ENCODE data around the gene CCDC24. TPM values are rescaled to one million over a fixed set of nuclear protein-coding genes. Genes with fewer than 3 reads are reported as not detected.

CCDC24 gene
- total and polyA plus RNA-seq, 2 of the 13 experiments (the other 11 are each of a cell fraction or from before 2014, with no cell fraction given): 1.4 to 2.9 TPM

DNA sequence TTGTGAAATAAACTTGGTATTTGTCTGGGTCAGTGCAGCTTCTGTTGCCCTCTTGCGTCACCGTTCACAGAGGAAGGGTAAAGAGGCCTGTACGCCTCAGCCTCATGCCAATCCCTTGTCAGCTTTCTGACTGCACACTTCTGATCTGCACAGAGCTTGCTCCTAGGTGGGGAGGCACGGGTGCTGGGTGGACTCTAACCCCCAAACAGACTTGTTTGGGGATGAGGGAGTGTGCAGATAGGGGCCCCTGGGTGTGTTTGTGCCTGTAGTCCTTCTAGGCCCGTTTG is 13.2 kb upstream of the CCDC24 start (continued):
- peak; percentile 46; the same call in 1 of the 2 replicates for TF ChIP-seq JUND (CRISPR knock-in tag; IDR thresholded peaks at IDR 0.05)
- TF ChIP-seq, protein P1, sequence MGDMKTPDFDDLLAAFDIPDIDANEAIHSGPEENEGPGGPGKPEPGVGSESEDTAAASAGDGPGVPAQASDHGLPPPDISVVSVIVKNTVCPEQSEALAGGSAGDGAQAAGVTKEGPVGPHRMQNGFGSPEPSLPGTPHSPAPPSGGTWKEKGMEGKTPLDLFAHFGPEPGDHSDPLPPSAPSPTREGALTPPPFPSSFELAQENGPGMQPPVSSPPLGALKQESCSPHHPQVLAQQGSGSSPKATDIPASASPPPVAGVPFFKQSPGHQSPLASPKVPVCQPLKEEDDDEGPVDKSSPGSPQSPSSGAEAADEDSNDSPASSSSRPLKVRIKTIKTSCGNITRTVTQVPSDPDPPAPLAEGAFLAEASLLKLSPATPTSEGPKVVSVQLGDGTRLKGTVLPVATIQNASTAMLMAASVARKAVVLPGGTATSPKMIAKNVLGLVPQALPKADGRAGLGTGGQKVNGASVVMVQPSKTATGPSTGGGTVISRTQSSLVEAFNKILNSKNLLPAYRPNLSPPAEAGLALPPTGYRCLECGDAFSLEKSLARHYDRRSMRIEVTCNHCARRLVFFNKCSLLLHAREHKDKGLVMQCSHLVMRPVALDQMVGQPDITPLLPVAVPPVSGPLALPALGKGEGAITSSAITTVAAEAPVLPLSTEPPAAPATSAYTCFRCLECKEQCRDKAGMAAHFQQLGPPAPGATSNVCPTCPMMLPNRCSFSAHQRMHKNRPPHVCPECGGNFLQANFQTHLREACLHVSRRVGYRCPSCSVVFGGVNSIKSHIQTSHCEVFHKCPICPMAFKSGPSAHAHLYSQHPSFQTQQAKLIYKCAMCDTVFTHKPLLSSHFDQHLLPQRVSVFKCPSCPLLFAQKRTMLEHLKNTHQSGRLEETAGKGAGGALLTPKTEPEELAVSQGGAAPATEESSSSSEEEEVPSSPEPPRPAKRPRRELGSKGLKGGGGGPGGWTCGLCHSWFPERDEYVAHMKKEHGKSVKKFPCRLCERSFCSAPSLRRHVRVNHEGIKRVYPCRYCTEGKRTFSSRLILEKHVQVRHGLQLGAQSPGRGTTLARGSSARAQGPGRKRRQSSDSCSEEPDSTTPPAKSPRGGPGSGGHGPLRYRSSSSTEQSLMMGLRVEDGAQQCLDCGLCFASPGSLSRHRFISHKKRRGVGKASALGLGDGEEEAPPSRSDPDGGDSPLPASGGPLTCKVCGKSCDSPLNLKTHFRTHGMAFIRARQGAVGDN (CRISPR knock-in tag; IDR thresholded peaks at IDR 0.05): peak; percentile 87
- no peak for TF ChIP-seq TMF1 (CRISPR knock-in tag; IDR thresholded peaks at IDR 0.05; ENCODE audit: low read depth)
- no peak for TF ChIP-seq HOXA7 (CRISPR knock-in tag; IDR thresholded peaks at IDR 0.05)
- no peak for TF ChIP-seq ZNF557 (CRISPR knock-in tag; IDR thresholded peaks at IDR 0.05)
- no peak for TF ChIP-seq GPN1 (CRISPR knock-in tag; IDR thresholded peaks at IDR 0.05; ENCODE audit: borderline replicate concordance)
- TF ChIP-seq, protein P2, sequence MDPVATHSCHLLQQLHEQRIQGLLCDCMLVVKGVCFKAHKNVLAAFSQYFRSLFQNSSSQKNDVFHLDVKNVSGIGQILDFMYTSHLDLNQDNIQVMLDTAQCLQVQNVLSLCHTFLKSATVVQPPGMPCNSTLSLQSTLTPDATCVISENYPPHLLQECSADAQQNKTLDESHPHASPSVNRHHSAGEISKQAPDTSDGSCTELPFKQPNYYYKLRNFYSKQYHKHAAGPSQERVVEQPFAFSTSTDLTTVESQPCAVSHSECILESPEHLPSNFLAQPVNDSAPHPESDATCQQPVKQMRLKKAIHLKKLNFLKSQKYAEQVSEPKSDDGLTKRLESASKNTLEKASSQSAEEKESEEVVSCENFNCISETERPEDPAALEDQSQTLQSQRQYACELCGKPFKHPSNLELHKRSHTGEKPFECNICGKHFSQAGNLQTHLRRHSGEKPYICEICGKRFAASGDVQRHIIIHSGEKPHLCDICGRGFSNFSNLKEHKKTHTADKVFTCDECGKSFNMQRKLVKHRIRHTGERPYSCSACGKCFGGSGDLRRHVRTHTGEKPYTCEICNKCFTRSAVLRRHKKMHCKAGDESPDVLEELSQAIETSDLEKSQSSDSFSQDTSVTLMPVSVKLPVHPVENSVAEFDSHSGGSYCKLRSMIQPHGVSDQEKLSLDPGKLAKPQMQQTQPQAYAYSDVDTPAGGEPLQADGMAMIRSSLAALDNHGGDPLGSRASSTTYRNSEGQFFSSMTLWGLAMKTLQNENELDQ (CRISPR knock-in tag; IDR thresholded peaks at IDR 0.05; ENCODE audit: borderline replicate concordance): no peak
- no peak for TF ChIP-seq ATF7 (IDR thresholded peaks at IDR 0.05)
- TF ChIP-seq ATF7 (CRISPR knock-in tag; IDR thresholded peaks at IDR 0.05): no peak
- TF ChIP-seq ZNF263 (CRISPR knock-in tag; IDR thresholded peaks at IDR 0.05): peak; percentile 62; the same call in 1 of the 2 replicates
- 0 out of 2 replicates have a peak, but pooled peaks have one; percentile 36 for TF ChIP-seq ATF7-NPFF (CRISPR knock-in tag; IDR thresholded peaks at IDR 0.05; ENCODE audit: low read depth)
- TF ChIP-seq FOXJ3 (CRISPR knock-in tag; IDR thresholded peaks at IDR 0.05; ENCODE audit: borderline replicate concordance): no peak
- TF ChIP-seq, protein P3, sequence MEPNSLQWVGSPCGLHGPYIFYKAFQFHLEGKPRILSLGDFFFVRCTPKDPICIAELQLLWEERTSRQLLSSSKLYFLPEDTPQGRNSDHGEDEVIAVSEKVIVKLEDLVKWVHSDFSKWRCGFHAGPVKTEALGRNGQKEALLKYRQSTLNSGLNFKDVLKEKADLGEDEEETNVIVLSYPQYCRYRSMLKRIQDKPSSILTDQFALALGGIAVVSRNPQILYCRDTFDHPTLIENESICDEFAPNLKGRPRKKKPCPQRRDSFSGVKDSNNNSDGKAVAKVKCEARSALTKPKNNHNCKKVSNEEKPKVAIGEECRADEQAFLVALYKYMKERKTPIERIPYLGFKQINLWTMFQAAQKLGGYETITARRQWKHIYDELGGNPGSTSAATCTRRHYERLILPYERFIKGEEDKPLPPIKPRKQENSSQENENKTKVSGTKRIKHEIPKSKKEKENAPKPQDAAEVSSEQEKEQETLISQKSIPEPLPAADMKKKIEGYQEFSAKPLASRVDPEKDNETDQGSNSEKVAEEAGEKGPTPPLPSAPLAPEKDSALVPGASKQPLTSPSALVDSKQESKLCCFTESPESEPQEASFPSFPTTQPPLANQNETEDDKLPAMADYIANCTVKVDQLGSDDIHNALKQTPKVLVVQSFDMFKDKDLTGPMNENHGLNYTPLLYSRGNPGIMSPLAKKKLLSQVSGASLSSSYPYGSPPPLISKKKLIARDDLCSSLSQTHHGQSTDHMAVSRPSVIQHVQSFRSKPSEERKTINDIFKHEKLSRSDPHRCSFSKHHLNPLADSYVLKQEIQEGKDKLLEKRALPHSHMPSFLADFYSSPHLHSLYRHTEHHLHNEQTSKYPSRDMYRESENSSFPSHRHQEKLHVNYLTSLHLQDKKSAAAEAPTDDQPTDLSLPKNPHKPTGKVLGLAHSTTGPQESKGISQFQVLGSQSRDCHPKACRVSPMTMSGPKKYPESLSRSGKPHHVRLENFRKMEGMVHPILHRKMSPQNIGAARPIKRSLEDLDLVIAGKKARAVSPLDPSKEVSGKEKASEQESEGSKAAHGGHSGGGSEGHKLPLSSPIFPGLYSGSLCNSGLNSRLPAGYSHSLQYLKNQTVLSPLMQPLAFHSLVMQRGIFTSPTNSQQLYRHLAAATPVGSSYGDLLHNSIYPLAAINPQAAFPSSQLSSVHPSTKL (CRISPR knock-in tag; IDR thresholded peaks at IDR 0.05): peak; percentile 20; the same call in 1 of the 2 replicates
- TF ChIP-seq SP140L (CRISPR knock-in tag; IDR thresholded peaks at IDR 0.05; ENCODE audit: borderline replicate concordance): 0 out of 2 replicates have a peak, but pooled peaks have one; percentile 78
- peak; percentile 50; the same call in 1 of the 2 replicates for TF ChIP-seq FOXA3 (CRISPR knock-in tag; IDR thresholded peaks at IDR 0.05)
- TF ChIP-seq GABPA (IDR thresholded peaks at IDR 0.05; ENCODE audit: low read depth, low read length): no peak
- TF ChIP-seq GABPA (CRISPR knock-in tag; IDR thresholded peaks at IDR 0.05; ENCODE audit: low read depth): no peak
- no peak for TF ChIP-seq NR2F6 (IDR thresholded peaks at IDR 0.05)
- peak; percentile 39; the same call in 1 of the 2 replicates for TF ChIP-seq NR2F6 (CRISPR knock-in tag; IDR thresholded peaks at IDR 0.05)
- TF ChIP-seq, protein P4, sequence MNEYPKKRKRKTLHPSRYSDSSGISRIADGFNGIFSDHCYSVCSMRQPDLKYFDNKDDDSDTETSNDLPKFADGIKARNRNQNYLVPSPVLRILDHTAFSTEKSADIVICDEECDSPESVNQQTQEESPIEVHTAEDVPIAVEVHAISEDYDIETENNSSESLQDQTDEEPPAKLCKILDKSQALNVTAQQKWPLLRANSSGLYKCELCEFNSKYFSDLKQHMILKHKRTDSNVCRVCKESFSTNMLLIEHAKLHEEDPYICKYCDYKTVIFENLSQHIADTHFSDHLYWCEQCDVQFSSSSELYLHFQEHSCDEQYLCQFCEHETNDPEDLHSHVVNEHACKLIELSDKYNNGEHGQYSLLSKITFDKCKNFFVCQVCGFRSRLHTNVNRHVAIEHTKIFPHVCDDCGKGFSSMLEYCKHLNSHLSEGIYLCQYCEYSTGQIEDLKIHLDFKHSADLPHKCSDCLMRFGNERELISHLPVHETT (CRISPR knock-in tag; conservative IDR thresholded peaks at IDR 0.05): 0 out of 2 replicates have a peak, but pooled peaks have one; percentile 11
- TF ChIP-seq GFI1 (CRISPR knock-in tag; IDR thresholded peaks at IDR 0.05; ENCODE audit: borderline replicate concordance): no peak

Data from HepG2 (cell line).